Measurements from ENCODE around the gene ZNF554. TPM values are rescaled to one million over a fixed set of nuclear protein-coding genes. Genes with fewer than 3 reads are reported as not detected.

Gene ZNF554
- total and polyA plus RNA-seq, 12 donors, result 0.94 to 6.7 (median 4.7) TPM

- DNase-seq (no peak), ATAC-seq (no peak)
- no peak overlapping the region for H3K4me3 ChIP-seq
- 88% methylated on average over 4 of the region's 4 CpGs for WGBS, 2 donors
- intact Hi-C loops (cut with DNase I), result no loop called here
- no peak overlapping the region for H3K27ac ChIP-seq
- peaks cover 4 to 60% (median 26%) of the 10 kb centered on the region in 9 donors for H3K36me3 ChIP-seq
- peaks cover 3 to 78% (median 55%) of the 10 kb centered on the region in 11 donors for H3K9me3 ChIP-seq
- no peak for TF ChIP-seq CTCF (IDR thresholded peaks at IDR 0.05)
- H3K4me1 ChIP-seq, result peaks cover 0 to 10% (median 5%) of the 10 kb centered on the region in 9 donors
- no peaks in the 10 kb centered on the region for H3K27me3 ChIP-seq
Measured at GRCh38 chr19:2837430-2837829, 17.8 kb downstream of the ZNF554 start.

GRCh38 chr19:2840794-2841791 is 21.4 kb downstream of the ZNF554 start, which contains the start of gene ZNF555:
ZNF555 (plus strand) TSS chr19:2841475; CDS start chr19:2841573, 98 bp downstream.
- Histone ChIP-seq H3K27ac (peak within 1 kb of the TSS; percentile 88 to 97 (median 91)), H3K27me3 (no peaks in the 10 kb centered on the region), H3K4me3 (peak within 1 kb of the TSS; percentile 46 to 88 (median 72)), H3K36me3 (peaks cover 0 to 33% (median 4%) of the 10 kb centered on the region in 9 donors), H3K4me1 (peaks cover 0 to 31% (median 18%) of the 10 kb centered on the region in 9 donors), H3K9me3 (peaks cover 0 to 53% (median 18%) of the 10 kb centered on the region in 11 donors)
- peak; percentile 20 to 75 (median 56) for TF ChIP-seq CTCF (IDR thresholded peaks at IDR 0.05)
- peak; percentile 98 to 100 for DNase-seq
- intact Hi-C loops (cut with DNase I), result loop anchor here in 2 of 10 donors (1.0 to 2.0 kb wide), 2 partner anchors 58 kb away; partner anchors contain the start of gene SGTA (in 2 of the 2)
- ATAC-seq, result peak; percentile 96 to 99 (median 98)
- WGBS, 2 donors, result 0% methylated on average over 85 to 106 of the region's 106 CpGs

GRCh38 chr19:2841855-2842574 is 22.3 kb downstream of the ZNF554 start:
- DNase-seq (peak in 1 of 2 donors; percentile 31), ATAC-seq (no peak)
- H3K27me3 ChIP-seq, result no peaks in the 10 kb centered on the region
- intact Hi-C loops (cut with DNase I), result loop anchor here in 2 of 10 donors (1.0 to 2.0 kb wide), 2 partner anchors 59 kb away; partner anchors contain the start of gene SGTA (in 2 of the 2)
- peak overlapping the region; percentile 46 to 88 (median 72) for H3K4me3 ChIP-seq
- no peak for TF ChIP-seq CTCF (IDR thresholded peaks at IDR 0.05)
- peaks cover 0 to 27% (median under 1%) of the 10 kb centered on the region in 9 donors for H3K36me3 ChIP-seq
- H3K9me3 ChIP-seq, result peaks cover 0 to 53% (median 9%) of the 10 kb centered on the region in 11 donors
- peak overlapping the region; percentile 88 to 97 (median 91) for H3K27ac ChIP-seq
- 3 to 4% methylated on average over 54 to 62 of the region's 62 CpGs for WGBS, 2 donors
- H3K4me1 ChIP-seq, result peaks cover 0 to 35% (median 18%) of the 10 kb centered on the region in 9 donors

GRCh38 chr19:2845107-2845506 is 25.4 kb downstream of the ZNF554 start:
- DNase-seq, result no peak
- peaks cover 0 to 37% (median 2%) of the 10 kb centered on the region in 9 donors for H3K36me3 ChIP-seq
- H3K4me1 ChIP-seq, result peaks cover 0 to 35% (median 18%) of the 10 kb centered on the region in 9 donors
- H3K4me3 ChIP-seq, result no peak overlapping the region
- intact Hi-C loops (cut with DNase I), result no loop called here
- H3K27me3 ChIP-seq, result no peaks in the 10 kb centered on the region
- peaks cover 0 to 54% (median 18%) of the 10 kb centered on the region in 11 donors for H3K9me3 ChIP-seq
- peak overlapping the region in 1 of 10 donors; percentile 53 for H3K27ac ChIP-seq
- no peak for TF ChIP-seq CTCF (IDR thresholded peaks at IDR 0.05)
- WGBS, 2 donors, result 97 to 100% methylated on average over 2 of the region's 2 CpGs
- ATAC-seq, result no peak
